HG03097 (cell line): ENCODE data around the gene CRYAB.
"Not testable (repeated sequence)": the region's sequence is repeated elsewhere in the genome, so short reads cannot be mapped to it uniquely, and the experiment has no call there.

ENCODE experiments used
- ATAC-seq: cut with Tn5 transposase; IDR thresholded peaks from one replicate; pipeline ENCODE4 v1.9.1; 2021; ENCODE audit not compliant: unreplicated experiment, low FRiP score

CRYAB gene

GRCh38 chr11:111934306-111934705 lies 22.7 kb upstream of the CRYAB start:
- ATAC-seq, result no peak

GRCh38 chr11:111933872-111934271 lies 22.3 kb upstream of the CRYAB start:
- no peak for ATAC-seq

GRCh38 chr11:111933176-111933575 lies 21.6 kb upstream of the CRYAB start:
- ATAC-seq, result not testable (repeated sequence)

- ATAC-seq, result no peak
These were observed 21.0 kb upstream of the CRYAB start for GRCh38 chr11:111932611-111932950.

- ATAC-seq, result no peak
These were observed 18.9 kb upstream of the CRYAB start for GRCh38 chr11:111930472-111930871.

GRCh38 chr11:111926505-111927391 lies 15.2 kb upstream of the CRYAB start:
- ATAC-seq, result peak; percentile 91

- no peak for ATAC-seq
These were observed 14.4 kb upstream of the CRYAB start for GRCh38 chr11:111925953-111926352.

GRCh38 chr11:111923951-111924350 lies 12.4 kb upstream of the CRYAB start:
- no peak for ATAC-seq

- no peak for ATAC-seq
These were observed 11.8 kb upstream of the CRYAB start for GRCh38 chr11:111923351-111923788.

GRCh38 chr11:111922803-111923202 lies 11.2 kb upstream of the CRYAB start:
- ATAC-seq, result no peak

GRCh38 chr11:111921541-111922230 lies 10.1 kb upstream of the CRYAB start:
- no peak for ATAC-seq

GRCh38 chr11:111920908-111921307 lies 9.3 kb upstream of the CRYAB start:
- ATAC-seq, result no peak

- ATAC-seq, result no peak
These were observed 7.1 kb upstream of the CRYAB start, which contains the start of gene C11orf52 for GRCh38 chr11:111918390-111919256. Gene C11orf52, plus strand, starts transcription at chr11:111918913. Its CDS starts 60 bp downstream, at chr11:111918973.

- ATAC-seq, result no peak
These were observed 6.2 kb upstream of the CRYAB start for GRCh38 chr11:111917788-111918187.

GRCh38 chr11:111917312-111917711 lies 5.7 kb upstream of the CRYAB start:
- ATAC-seq, result no peak

GRCh38 chr11:111916768-111917167 lies 5.2 kb upstream of the CRYAB start:
- ATAC-seq, result no peak

GRCh38 chr11:111913997-111914396 lies 2.4 kb upstream of the CRYAB start:
- no peak for ATAC-seq

- ATAC-seq, result no peak
These were observed 1.7 kb upstream of the CRYAB start for GRCh38 chr11:111913031-111913861.

- ATAC-seq, result no peak
These were observed 965 bp upstream of the CRYAB start, which contains the start of gene HSPB2 for GRCh38 chr11:111912535-111912934. Gene HSPB2, plus strand, starts transcription at chr11:111912734. Its CDS starts 96 bp downstream, at chr11:111912830.
